DND-41 (cell line): ENCODE results near the gene NELFB.

ENCODE experiments used
- ATAC-seq: fragments of 200-7000 bp; cut with Tn5 transposase; 3 replicates; pipeline ENCODE4 v1.9.1; 2021; ENCODE audit warnings: low read depth; ENCODE audit not compliant: insufficient read depth
- DNase-seq: peaks from one replicate; pipeline ENCODE4 v3.0.0-alpha.2; 2020
- H2AFZ ChIP-seq: 2 replicates; pipeline ENCODE4 v1.6.0; 2012; ENCODE audit warnings: low read depth, low read length
- H3K27ac ChIP-seq: 2 replicates; pipeline ENCODE4 v1.5.1; 2012; ENCODE audit warnings: low read length, inconsistent platforms
- H3K27me3 ChIP-seq: fragments of 200-600 bp; sonication (generic); 2 replicates; pipeline ENCODE4 v1.6.0; 2012; ENCODE audit warnings: low read length, mild to moderate bottlenecking, inconsistent platforms; ENCODE audit not compliant: insufficient read depth, poor library complexity
- H3K36me3 ChIP-seq: 2 replicates; pipeline ENCODE4 v1.5.1; 2012; ENCODE audit warnings: low read length, inconsistent platforms; ENCODE audit not compliant: insufficient read depth
- H3K4me1 ChIP-seq: 2 replicates; pipeline ENCODE4 v1.5.1; 2012; ENCODE audit warnings: mild to moderate bottlenecking, low read length; ENCODE audit not compliant: insufficient read depth
- H3K4me2 ChIP-seq: 2 replicates; pipeline ENCODE4 v1.6.0; 2012; ENCODE audit warnings: mild to moderate bottlenecking, moderate library complexity, low read length, inconsistent platforms; ENCODE audit not compliant: insufficient read depth
- H3K4me3 ChIP-seq, 2 experiments: fragments of 200-600 bp in 1 of 2; shearing (Covaris generic) in 1 of 2; 2 replicates each; pipeline ENCODE4 v1.5.1; 2012 to 2016; ENCODE audit warnings: inconsistent platforms in 2 of 2, low read length in 2 of 2, mild to moderate bottlenecking in 2 of 2, low read depth in 1 of 2, moderate library complexity in 1 of 2
- H3K79me2 ChIP-seq: 2 replicates; pipeline ENCODE4 v1.6.0; 2012; ENCODE audit warnings: low read length, inconsistent platforms; ENCODE audit not compliant: insufficient read depth
- H3K9ac ChIP-seq: 2 replicates; pipeline ENCODE4 v1.6.0; 2012; ENCODE audit warnings: low read depth, mild to moderate bottlenecking, inconsistent platforms, low read length, moderate library complexity
- H3K9me3 ChIP-seq: 2 replicates; pipeline ENCODE4 v1.5.1; 2012; ENCODE audit warnings: low read length, moderate library complexity, mild to moderate bottlenecking, inconsistent platforms; ENCODE audit not compliant: insufficient read depth, severe bottlenecking
- H4K20me1 ChIP-seq: 2 replicates; pipeline ENCODE4 v1.6.0; 2012; ENCODE audit warnings: low read length; ENCODE audit not compliant: insufficient read depth
- EZH2 ChIP-seq: IDR thresholded peaks from 3 replicates; pipeline ENCODE4 v1.6.1; 2012; ENCODE audit warnings: borderline replicate concordance, low read depth, mild to moderate bottlenecking, moderate library complexity, low read length, inconsistent platforms; ENCODE audit not compliant: severe bottlenecking
- TF ChIP-seq, protein P1 (sequence below): IDR thresholded peaks from 2 replicates; pipeline ENCODE4 v1.5.1; 2012; ENCODE audit warnings: borderline replicate concordance, low read length, moderate library complexity, mild to moderate bottlenecking; ENCODE audit not compliant: poor library complexity, severe bottlenecking; ENCODE audit errors: extremely low read depth

NELFB gene

DNA sequence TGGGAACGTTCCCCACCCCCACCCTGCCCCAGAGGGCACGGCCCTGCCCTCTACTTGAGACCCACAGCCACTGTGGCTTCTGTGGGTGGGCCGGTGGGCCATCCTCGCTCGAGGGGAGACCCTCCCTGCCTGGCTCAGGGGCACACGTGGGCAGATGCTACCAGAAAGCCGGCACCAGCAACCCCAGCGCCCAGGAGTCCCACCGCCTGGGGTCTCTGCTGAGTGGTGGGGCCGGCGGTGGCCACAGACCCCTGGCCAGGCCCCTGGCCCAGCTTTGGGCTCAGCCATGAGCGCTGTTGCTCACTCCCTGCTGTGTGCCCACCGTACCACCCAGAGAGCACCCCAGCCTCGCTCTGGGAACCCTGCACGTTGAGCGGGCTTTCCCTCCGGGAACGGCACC is 63.5 kb downstream of the NELFB start:
- H3K4me2 ChIP-seq = no peak overlapping the region
- no peak for TF ChIP-seq EZH2
- TF ChIP-seq, protein P1, sequence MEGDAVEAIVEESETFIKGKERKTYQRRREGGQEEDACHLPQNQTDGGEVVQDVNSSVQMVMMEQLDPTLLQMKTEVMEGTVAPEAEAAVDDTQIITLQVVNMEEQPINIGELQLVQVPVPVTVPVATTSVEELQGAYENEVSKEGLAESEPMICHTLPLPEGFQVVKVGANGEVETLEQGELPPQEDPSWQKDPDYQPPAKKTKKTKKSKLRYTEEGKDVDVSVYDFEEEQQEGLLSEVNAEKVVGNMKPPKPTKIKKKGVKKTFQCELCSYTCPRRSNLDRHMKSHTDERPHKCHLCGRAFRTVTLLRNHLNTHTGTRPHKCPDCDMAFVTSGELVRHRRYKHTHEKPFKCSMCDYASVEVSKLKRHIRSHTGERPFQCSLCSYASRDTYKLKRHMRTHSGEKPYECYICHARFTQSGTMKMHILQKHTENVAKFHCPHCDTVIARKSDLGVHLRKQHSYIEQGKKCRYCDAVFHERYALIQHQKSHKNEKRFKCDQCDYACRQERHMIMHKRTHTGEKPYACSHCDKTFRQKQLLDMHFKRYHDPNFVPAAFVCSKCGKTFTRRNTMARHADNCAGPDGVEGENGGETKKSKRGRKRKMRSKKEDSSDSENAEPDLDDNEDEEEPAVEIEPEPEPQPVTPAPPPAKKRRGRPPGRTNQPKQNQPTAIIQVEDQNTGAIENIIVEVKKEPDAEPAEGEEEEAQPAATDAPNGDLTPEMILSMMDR = no peak
- H3K4me3 ChIP-seq = no peak overlapping the region

DNA sequence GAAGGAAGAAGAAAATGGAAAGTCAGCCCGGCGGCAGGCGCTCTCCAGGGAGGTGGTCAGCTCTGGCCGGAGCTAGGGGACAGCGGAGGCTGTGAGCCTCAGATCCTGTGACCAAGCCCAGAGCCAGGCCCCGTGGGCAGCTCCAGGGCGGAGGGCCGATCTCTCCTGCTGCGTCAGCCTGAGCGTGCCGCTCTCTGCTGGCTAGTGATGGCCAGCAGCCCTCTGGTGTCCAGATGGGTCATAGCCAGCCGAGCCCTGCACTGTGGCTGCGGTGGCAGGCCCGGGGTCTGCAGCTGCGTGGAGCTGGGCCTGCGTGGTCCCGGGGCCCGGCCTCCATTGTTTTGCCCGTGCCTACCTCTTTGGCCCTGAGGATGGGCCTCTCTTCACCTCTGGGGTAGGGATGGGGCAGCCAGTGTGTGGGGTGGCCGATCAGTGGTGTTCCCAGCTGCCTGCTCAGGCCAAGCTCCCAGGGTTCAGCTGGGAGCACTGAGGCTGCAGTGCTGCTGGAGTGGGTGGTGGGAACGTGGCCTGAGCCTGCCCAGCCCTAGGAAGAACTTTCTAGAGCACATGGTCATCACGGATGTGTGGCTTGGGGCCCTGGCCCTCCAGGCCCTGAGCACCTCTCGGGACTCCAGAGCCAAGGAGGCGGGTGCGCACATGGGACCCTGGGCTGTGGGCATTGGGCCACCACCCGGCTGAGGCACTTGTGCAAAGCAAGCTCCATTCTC is 64.0 kb downstream of the NELFB start:
- Histone ChIP-seq H3K4me3 (no peak overlapping the region), H3K4me2 (no peak overlapping the region), H4K20me1 (no peaks in the 10 kb centered on the region), H3K36me3 (no peaks in the 10 kb centered on the region), H3K27ac (no peak overlapping the region), H3K27me3 (no peaks in the 10 kb centered on the region), H3K79me2 (no peaks in the 10 kb centered on the region), H2AFZ (no peak overlapping the region), H3K4me1 (no peaks in the 10 kb centered on the region), H3K9me3 (no peaks in the 10 kb centered on the region), H3K9ac (no peak overlapping the region)
- DNase-seq (no peak), ATAC-seq (no peak)
- TF ChIP-seq, protein P1 = no peak
- no peak for TF ChIP-seq EZH2

More for the DNA sequence above, 63.5 kb downstream of the NELFB start:
- ATAC-seq = no peak
- H3K9me3 ChIP-seq = no peaks in the 10 kb centered on the region
- H4K20me1 ChIP-seq = no peaks in the 10 kb centered on the region
- H3K79me2 ChIP-seq = no peaks in the 10 kb centered on the region
- H3K36me3 ChIP-seq = no peaks in the 10 kb centered on the region
- no peaks in the 10 kb centered on the region for H3K4me1 ChIP-seq
- H3K9ac ChIP-seq = no peak overlapping the region
- no peak for DNase-seq
- H2AFZ ChIP-seq = no peak overlapping the region
- no peak overlapping the region for H3K27ac ChIP-seq
- H3K27me3 ChIP-seq = no peaks in the 10 kb centered on the region

DNA sequence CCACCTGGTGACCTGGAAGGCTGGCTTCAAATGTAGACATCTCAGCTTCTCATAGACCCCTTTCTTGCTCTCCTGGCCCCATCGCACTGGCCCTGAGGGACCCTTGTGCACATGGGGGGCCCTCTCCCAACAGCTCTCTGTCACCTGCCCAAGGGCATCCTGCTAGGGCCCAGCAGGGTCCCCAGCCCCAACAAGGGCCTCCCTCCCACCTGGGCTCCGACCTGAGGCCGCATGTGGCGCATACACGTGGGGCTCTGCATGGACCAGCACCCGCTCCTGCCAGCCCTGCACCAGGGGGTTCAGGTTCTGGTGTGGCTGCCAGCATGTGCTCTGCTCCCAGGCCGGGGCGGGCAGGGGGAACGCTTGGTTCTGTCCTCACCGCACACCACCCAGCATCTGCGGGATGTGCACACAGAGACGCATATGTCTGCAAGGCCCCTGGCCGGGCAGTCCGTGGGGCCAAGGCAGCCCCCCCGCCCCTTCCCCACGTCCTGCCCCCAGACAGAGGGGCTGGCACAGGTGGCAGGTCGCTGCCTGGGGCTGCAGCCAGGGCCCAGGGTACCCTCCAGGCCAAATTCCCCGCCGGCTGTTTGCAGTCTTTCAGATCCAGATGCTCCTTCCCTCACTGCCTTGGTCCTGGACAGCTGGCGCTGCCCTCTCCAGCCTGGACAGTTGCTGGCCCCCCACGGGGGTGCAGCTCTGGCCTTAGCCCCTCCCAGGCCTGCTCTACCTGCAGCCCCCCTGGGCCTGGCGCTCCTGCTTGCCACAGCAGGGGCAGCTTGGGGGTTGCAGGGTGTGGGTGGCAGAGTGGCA is 64.8 kb downstream of the NELFB start:
- Histone ChIP-seq H3K27ac (no peak overlapping the region), H3K9me3 (no peaks in the 10 kb centered on the region), H4K20me1 (no peaks in the 10 kb centered on the region), H3K4me2 (no peak overlapping the region), H3K79me2 (no peaks in the 10 kb centered on the region), H3K4me1 (no peaks in the 10 kb centered on the region), H3K36me3 (no peaks in the 10 kb centered on the region), H2AFZ (no peak overlapping the region), H3K4me3 (no peak overlapping the region), H3K27me3 (no peaks in the 10 kb centered on the region), H3K9ac (no peak overlapping the region)
- ATAC-seq (no peak), DNase-seq (no peak)
- TF ChIP-seq EZH2 = no peak
- TF ChIP-seq, protein P1 = no peak
